ENCODE results near the gene FARS2.

FARS2 gene

GRCh38 chr6:5478380-5478779 lies 217.1 kb downstream of the FARS2 start:
- H3K27ac Mint-ChIP-seq = no peak overlapping the region
- no peaks in the 10 kb centered on the region for H3K9me3 Mint-ChIP-seq
- no peak overlapping the region for H3K4me3 Mint-ChIP-seq
- peaks cover 17% of the 10 kb centered on the region for H3K36me3 Mint-ChIP-seq
- no peak for ATAC-seq
- H3K27me3 Mint-ChIP-seq = no peaks in the 10 kb centered on the region
- H3K4me1 Mint-ChIP-seq = no peaks in the 10 kb centered on the region

- Mint-ChIP-seq H3K27me3 (no peaks in the 10 kb centered on the region), H3K36me3 (peaks cover 11% of the 10 kb centered on the region), H3K9me3 (no peaks in the 10 kb centered on the region), H3K27ac (no peak overlapping the region), H3K4me1 (peaks cover 11% of the 10 kb centered on the region), H3K4me3 (no peak overlapping the region)
- no peak for ATAC-seq
Observed at GRCh38 chr6:5481033-5481432, 219.7 kb downstream of the FARS2 start.

GRCh38 chr6:5481750-5482149 lies 220.4 kb downstream of the FARS2 start:
- Mint-ChIP-seq H3K27ac (no peak overlapping the region), H3K4me3 (no peak overlapping the region), H3K36me3 (peaks cover 11% of the 10 kb centered on the region), H3K4me1 (peaks cover 18% of the 10 kb centered on the region), H3K27me3 (no peaks in the 10 kb centered on the region), H3K9me3 (no peaks in the 10 kb centered on the region)
- ATAC-seq = no peak

DNA sequence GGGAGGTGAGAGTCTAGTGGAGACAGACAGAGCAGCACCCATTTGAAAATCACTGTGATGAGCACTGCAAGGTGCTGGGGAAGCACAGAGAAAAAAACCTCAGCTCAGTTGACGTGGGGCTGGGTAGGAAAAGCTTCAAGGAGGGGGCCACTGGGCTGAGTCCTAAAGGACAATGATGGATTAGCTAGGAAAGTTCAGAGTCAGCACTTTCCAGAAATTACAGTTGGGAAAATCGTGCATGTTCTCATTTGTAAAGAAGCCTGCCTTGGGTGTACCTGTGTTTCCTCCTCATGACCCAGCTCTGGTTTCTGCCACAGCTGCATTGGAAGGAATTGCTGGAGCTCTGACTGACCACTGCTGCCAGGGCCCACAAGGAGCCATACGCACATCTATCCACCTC lies 221.3 kb downstream of the FARS2 start:
- Mint-ChIP-seq H3K4me3 (no peak overlapping the region), H3K9me3 (no peaks in the 10 kb centered on the region), H3K27ac (no peak overlapping the region), H3K27me3 (no peaks in the 10 kb centered on the region), H3K36me3 (peaks cover 12% of the 10 kb centered on the region), H3K4me1 (peaks cover 22% of the 10 kb centered on the region)
- ATAC-seq = no peak

GRCh38 chr6:5484692-5485091 lies 223.4 kb downstream of the FARS2 start:
- no peak overlapping the region for H3K4me3 Mint-ChIP-seq
- no peaks in the 10 kb centered on the region for H3K27me3 Mint-ChIP-seq

GRCh38 chr6:5486214-5486613 lies 224.9 kb downstream of the FARS2 start:
- peaks cover 32% of the 10 kb centered on the region for H3K36me3 Mint-ChIP-seq
- no peak overlapping the region for H3K4me3 Mint-ChIP-seq
- no peaks in the 10 kb centered on the region for H3K27me3 Mint-ChIP-seq
- H3K9me3 Mint-ChIP-seq = no peaks in the 10 kb centered on the region
- peak overlapping the region; percentile 54 for H3K27ac Mint-ChIP-seq
- peak; percentile 76 for ATAC-seq
- peaks cover 22% of the 10 kb centered on the region for H3K4me1 Mint-ChIP-seq

More at GRCh38 chr6:5484692-5485091, 223.4 kb downstream of the FARS2 start:
- ATAC-seq = no peak
- H3K9me3 Mint-ChIP-seq = no peaks in the 10 kb centered on the region
- H3K27ac Mint-ChIP-seq = no peak overlapping the region
- peaks cover 28% of the 10 kb centered on the region for H3K36me3 Mint-ChIP-seq
- peaks cover 22% of the 10 kb centered on the region for H3K4me1 Mint-ChIP-seq

DNA sequence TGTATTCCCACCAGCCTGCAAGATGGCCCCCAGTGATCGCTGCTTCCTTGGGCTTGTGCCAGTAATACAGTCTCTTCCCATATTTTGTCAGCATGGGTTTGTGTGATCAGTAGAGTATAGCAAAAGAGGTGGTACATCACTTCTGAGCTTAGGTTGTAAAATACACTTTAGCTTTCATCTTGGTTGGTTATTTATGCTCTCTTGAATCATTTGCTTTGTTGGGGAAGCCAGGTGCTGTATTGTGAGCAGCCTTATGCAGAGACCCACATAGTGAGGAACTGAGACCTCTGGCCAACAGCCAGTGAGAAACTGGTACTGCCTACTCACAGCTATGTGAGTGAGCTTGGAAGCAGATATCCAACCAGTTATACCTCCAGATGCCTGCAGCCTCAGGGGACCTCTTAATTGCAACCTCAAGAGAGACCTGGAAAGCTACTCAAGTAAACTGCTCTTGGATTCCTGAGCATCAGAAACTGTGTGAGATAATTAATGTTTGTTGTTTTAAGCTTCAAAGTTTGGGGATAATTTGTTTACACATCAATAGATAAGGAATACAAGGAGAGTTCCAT lies 229.3 kb downstream of the FARS2 start:
- no peaks in the 10 kb centered on the region for H3K9me3 Mint-ChIP-seq
- H3K4me1 Mint-ChIP-seq = peaks cover 15% of the 10 kb centered on the region
- ATAC-seq = no peak
- H3K4me3 Mint-ChIP-seq = no peak overlapping the region
- peaks cover 54% of the 10 kb centered on the region for H3K36me3 Mint-ChIP-seq
- H3K27me3 Mint-ChIP-seq = no peaks in the 10 kb centered on the region
- H3K27ac Mint-ChIP-seq = no peak overlapping the region

DNA sequence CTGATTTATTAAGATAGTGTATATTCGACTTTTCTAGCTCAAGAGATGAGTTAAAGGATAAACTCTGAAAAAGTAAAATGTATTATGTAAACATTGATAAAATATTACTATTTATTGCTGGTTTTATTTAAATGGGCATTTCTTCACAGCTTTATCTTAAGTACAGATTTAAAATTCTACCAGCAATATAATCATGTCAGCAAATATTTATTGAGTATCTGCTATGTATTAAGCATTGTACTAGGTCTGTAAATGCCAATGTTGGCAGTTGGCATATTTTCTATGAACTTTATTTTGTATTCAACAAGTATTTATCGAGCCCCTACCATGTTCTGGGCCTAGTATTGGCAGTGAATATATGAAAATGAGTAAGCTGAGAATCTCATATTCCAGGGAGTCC lies 231.0 kb downstream of the FARS2 start:
- H3K27me3 Mint-ChIP-seq = no peaks in the 10 kb centered on the region
- H3K9me3 Mint-ChIP-seq = no peaks in the 10 kb centered on the region
- no peaks in the 10 kb centered on the region for H3K4me1 Mint-ChIP-seq
- no peak overlapping the region for H3K4me3 Mint-ChIP-seq
- no peak overlapping the region for H3K27ac Mint-ChIP-seq
- peaks cover 53% of the 10 kb centered on the region for H3K36me3 Mint-ChIP-seq
- no peak for ATAC-seq

GRCh38 chr6:5493806-5494205 lies 232.5 kb downstream of the FARS2 start:
- ATAC-seq = no peak
- Mint-ChIP-seq H3K4me1 (no peaks in the 10 kb centered on the region), H3K27me3 (no peaks in the 10 kb centered on the region), H3K4me3 (no peak overlapping the region), H3K27ac (no peak overlapping the region), H3K36me3 (peaks cover 53% of the 10 kb centered on the region), H3K9me3 (no peaks in the 10 kb centered on the region)

DNA sequence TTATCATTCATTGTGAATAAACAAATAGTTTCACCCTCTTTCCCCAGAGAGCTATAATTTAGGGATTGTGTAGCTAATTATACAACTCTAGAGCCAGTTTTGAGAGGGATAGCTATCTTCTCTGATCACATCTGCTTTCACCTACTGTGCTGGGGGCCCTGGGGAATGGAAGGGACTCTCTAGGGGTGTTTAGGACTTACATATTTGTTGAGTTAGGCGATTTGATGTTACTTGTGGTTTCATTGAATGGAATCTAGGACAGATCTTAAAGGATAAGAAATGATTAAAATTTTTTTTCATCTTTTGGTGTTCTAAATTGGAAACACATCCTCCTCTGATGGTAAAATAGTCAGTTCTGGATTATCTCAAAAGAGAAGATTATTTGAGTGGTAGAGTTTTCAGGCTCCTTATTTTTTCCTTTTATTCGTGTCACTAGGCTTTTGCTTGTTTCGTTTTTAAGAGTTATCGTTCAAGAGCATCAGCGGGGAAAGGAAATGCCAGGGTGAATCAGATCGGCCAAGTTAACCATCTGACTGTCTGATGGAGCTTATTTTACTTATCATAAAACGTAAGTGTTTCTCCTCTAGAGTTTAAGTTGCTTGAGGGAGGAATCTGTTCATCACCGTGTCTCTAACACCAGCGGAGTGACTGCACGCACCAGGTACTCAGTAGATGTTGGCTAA lies 236.7 kb downstream of the FARS2 start:
- no peaks in the 10 kb centered on the region for H3K27me3 Mint-ChIP-seq
- H3K9me3 Mint-ChIP-seq = no peaks in the 10 kb centered on the region
- H3K4me1 Mint-ChIP-seq = no peaks in the 10 kb centered on the region
- H3K36me3 Mint-ChIP-seq = peaks cover 54% of the 10 kb centered on the region
- ATAC-seq = no peak
- H3K4me3 Mint-ChIP-seq = no peak overlapping the region
- no peak overlapping the region for H3K27ac Mint-ChIP-seq

- no peaks in the 10 kb centered on the region for H3K9me3 Mint-ChIP-seq
- H3K27me3 Mint-ChIP-seq = no peaks in the 10 kb centered on the region
- no peaks in the 10 kb centered on the region for H3K4me1 Mint-ChIP-seq
- H3K27ac Mint-ChIP-seq = no peak overlapping the region
- ATAC-seq = no peak
- H3K36me3 Mint-ChIP-seq = peaks cover 54% of the 10 kb centered on the region
- H3K4me3 Mint-ChIP-seq = no peak overlapping the region
Observed at GRCh38 chr6:5498579-5498899, 237.2 kb downstream of the FARS2 start.

GRCh38 chr6:5499644-5500306 lies 238.5 kb downstream of the FARS2 start:
- Mint-ChIP-seq H3K9me3 (no peaks in the 10 kb centered on the region), H3K4me3 (no peak overlapping the region), H3K4me1 (no peaks in the 10 kb centered on the region), H3K27ac (no peak overlapping the region), H3K36me3 (peaks cover 48% of the 10 kb centered on the region), H3K27me3 (no peaks in the 10 kb centered on the region)
- no peak for ATAC-seq

- H3K36me3 Mint-ChIP-seq = peaks cover 36% of the 10 kb centered on the region
- no peaks in the 10 kb centered on the region for H3K27me3 Mint-ChIP-seq
- no peak overlapping the region for H3K4me3 Mint-ChIP-seq
- no peak for ATAC-seq
- no peaks in the 10 kb centered on the region for H3K9me3 Mint-ChIP-seq
- no peak overlapping the region for H3K27ac Mint-ChIP-seq
- H3K4me1 Mint-ChIP-seq = peaks cover 16% of the 10 kb centered on the region
Observed at GRCh38 chr6:5501837-5502236, 240.5 kb downstream of the FARS2 start.

DNA sequence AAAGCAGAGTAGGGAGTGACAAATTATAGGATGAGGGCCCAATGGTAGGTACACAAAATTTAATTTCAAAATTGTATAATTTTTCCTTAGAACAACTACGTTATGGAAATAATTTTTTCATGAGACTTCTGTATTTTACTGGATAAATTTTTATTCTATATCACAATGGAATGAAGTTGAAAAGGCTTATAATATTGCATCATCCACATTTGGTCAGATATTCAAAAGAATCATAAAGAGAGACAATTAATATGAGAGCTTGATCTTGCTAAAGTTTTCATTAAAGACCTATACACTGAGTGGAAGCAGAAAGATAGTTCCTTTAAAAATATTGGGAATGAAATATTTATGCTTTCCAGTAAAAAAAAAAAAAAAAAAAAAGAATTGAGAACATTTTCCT lies 242.8 kb downstream of the FARS2 start:
- H3K4me3 Mint-ChIP-seq = no peak overlapping the region
- ATAC-seq = no peak
- H3K27ac Mint-ChIP-seq = no peak overlapping the region
- no peaks in the 10 kb centered on the region for H3K27me3 Mint-ChIP-seq
- H3K4me1 Mint-ChIP-seq = peaks cover 36% of the 10 kb centered on the region
- peaks cover 32% of the 10 kb centered on the region for H3K36me3 Mint-ChIP-seq
- H3K9me3 Mint-ChIP-seq = no peaks in the 10 kb centered on the region

- no peaks in the 10 kb centered on the region for H3K9me3 Mint-ChIP-seq
- H3K4me3 Mint-ChIP-seq = peak overlapping the region; percentile 73
- H3K27me3 Mint-ChIP-seq = no peaks in the 10 kb centered on the region
- peak; percentile 78 for ATAC-seq
- peaks cover 36% of the 10 kb centered on the region for H3K4me1 Mint-ChIP-seq
- peak overlapping the region; percentile 98 for H3K27ac Mint-ChIP-seq
- H3K36me3 Mint-ChIP-seq = peaks cover 25% of the 10 kb centered on the region
Observed at GRCh38 chr6:5506149-5506548, 244.8 kb downstream of the FARS2 start.

- peaks cover 36% of the 10 kb centered on the region for H3K4me1 Mint-ChIP-seq
- H3K36me3 Mint-ChIP-seq = peaks cover 27% of the 10 kb centered on the region
- H3K4me3 Mint-ChIP-seq = peak overlapping the region; percentile 73
- peak; percentile 75 for ATAC-seq
- H3K27me3 Mint-ChIP-seq = no peaks in the 10 kb centered on the region
- peak overlapping the region; percentile 98 for H3K27ac Mint-ChIP-seq
- H3K9me3 Mint-ChIP-seq = no peaks in the 10 kb centered on the region
Observed at GRCh38 chr6:5506597-5506996, 245.3 kb downstream of the FARS2 start.
